Neural progenitor cell (in vitro differentiated cells): ENCODE measurements around the gene TSPAN16. TPM values are rescaled to one million over a fixed set of nuclear protein-coding genes. Genes with fewer than 3 reads are reported as not detected.

ENCODE experiments used
- DNase-seq: peaks from one replicate; pipeline ENCODE4 v3.0.0-alpha.2; 2016; ENCODE audit warnings: low spot score
- H2AFZ ChIP-seq: fragments of 200-600 bp; sonication (generic); replicated peaks from 2 replicates; pipeline ENCODE4 v1.6.1; 2016; ENCODE audit warnings: antibody characterized with exemption
- H3F3A ChIP-seq: fragments of 200-600 bp; sonication (generic); 2 replicates; pipeline ENCODE4 v1.6.1; 2016; ENCODE audit warnings: antibody characterized with exemption, low read depth
- H3K27ac ChIP-seq: fragments of 200-600 bp; sonication (generic); 2 replicates; pipeline ENCODE4 v1.5.1; 2016; ENCODE audit warnings: mild to moderate bottlenecking
- H3K27me3 ChIP-seq: fragments of 200-600 bp; sonication (generic); 2 replicates; pipeline ENCODE4 v1.6.1; 2016; ENCODE audit warnings: mild to moderate bottlenecking, moderate library complexity
- H3K36me3 ChIP-seq: fragments of 200-600 bp; sonication (generic); 2 replicates; pipeline ENCODE4 v1.5.1; 2016
- H3K4me1 ChIP-seq: fragments of 200-600 bp; sonication (generic); 2 replicates; pipeline ENCODE4 v1.6.1; 2016; ENCODE audit warnings: mixed run types
- H3K4me2 ChIP-seq: fragments of 200-600 bp; sonication (generic); 2 replicates; pipeline ENCODE4 v1.6.1; 2016
- H3K4me3 ChIP-seq: fragments of 200-600 bp; sonication (generic); 2 replicates; pipeline ENCODE4 v1.5.1; 2016
- H3K79me2 ChIP-seq: fragments of 200-600 bp; sonication (generic); 2 replicates; pipeline ENCODE4 v1.6.1; 2016; ENCODE audit warnings: low read depth
- H3K9ac ChIP-seq: fragments of 200-600 bp; sonication (generic); 2 replicates; pipeline ENCODE4 v1.6.1; 2016
- H3K9me3 ChIP-seq: fragments of 200-600 bp; sonication (generic); 2 replicates; pipeline ENCODE4 v1.5.1; 2016; ENCODE audit warnings: low read depth
- H4K20me1 ChIP-seq: fragments of 200-600 bp; sonication (generic); 2 replicates; pipeline ENCODE4 v1.6.1; 2016; ENCODE audit warnings: low read depth
- H3K27ac Mint-ChIP-seq: 3 replicates; pipeline ENCODE4 v1.8.0; 2021; ENCODE audit warnings: mixed read lengths
- H3K27me3 Mint-ChIP-seq: 2 replicates; pipeline ENCODE4 v1.8.0; 2022; ENCODE audit warnings: low read depth, mild to moderate bottlenecking, inconsistent platforms, moderate library complexity, mixed read lengths; ENCODE audit not compliant: insufficient read depth
- H3K36me3 Mint-ChIP-seq: 3 replicates; pipeline ENCODE4 v1.8.0; 2021; ENCODE audit warnings: mixed read lengths
- H3K4me1 Mint-ChIP-seq: 3 replicates; pipeline ENCODE4 v1.8.0; 2021; ENCODE audit warnings: mixed read lengths
- H3K4me3 Mint-ChIP-seq: 3 replicates; pipeline ENCODE4 v1.8.0; 2021; ENCODE audit warnings: mild to moderate bottlenecking, moderate library complexity, mixed read lengths
- H3K9me3 Mint-ChIP-seq: 3 replicates; pipeline ENCODE4 v1.8.0; 2020; ENCODE audit warnings: mixed read lengths
- EZH2 ChIP-seq: fragments of 200-600 bp; sonication (generic); IDR thresholded peaks from 2 replicates; pipeline ENCODE4 v1.6.1; 2017; ENCODE audit warnings: antibody characterized with exemption, mild to moderate bottlenecking, moderate library complexity
- EZH2phosphoT487 ChIP-seq: fragments of 200-600 bp; sonication (generic); IDR thresholded peaks from 2 replicates; pipeline ENCODE4 v1.6.1; 2017; ENCODE audit warnings: antibody characterized with exemption
- total RNA-seq: library from RNA; depleted of rRNA; stranded (reverse); fragments of >200 nt; gene quantifications from 2 replicates; pipeline ENCODE4 v1.2.3, GENCODE V29; 2015; ENCODE audit warnings: low replicate concordance
- TF ChIP-seq, protein P1 (sequence below): fragments of 200-600 bp; sonication (generic); IDR thresholded peaks from 2 replicates; pipeline ENCODE4 v1.5.1; 2017; ENCODE audit warnings: antibody characterized with exemption, mild to moderate bottlenecking

Gene TSPAN16
- total RNA-seq, 1 donor from 2014 or later: not detected

DNA sequence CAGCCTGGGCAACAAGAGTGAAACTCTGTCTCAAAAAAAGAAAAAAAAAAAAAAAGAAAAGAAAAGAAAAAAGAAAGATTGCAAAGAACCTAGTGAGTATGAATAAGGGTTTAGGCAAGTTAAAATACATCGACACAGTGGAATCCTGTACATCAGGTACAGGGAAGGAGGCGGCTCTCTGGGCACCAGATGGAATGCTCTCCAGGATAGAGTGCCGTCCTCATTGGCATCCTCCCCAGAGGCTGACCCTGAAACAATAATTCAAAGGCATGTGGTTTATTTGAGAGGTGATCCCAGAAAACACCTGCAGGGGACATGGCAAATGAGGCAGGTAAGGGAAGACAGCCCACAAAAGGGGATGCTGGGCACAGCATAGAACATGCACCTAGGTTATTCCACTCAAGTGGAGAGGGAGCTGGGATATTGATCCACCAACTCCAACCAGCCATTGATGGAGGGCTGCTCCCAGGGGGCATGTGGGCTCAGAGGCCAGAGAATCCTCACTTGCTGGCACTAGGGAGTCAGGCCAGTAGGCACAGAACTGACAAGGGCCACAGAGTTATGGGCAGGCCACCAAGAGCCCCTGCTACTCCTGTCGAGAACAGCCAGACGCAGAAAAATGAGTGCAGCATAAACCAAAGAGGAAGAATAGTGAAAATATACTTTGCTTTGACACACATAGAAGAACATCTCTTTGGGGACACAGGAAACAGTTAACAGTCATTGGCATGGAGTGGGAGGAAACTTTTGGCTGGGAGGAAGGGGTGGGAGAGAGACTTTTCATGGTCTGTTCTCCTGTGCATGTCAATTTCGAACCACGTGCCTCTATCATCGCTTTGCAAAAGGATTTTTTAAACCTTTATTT lies 4.2 kb downstream of the TSPAN16 start:
- Histone ChIP-seq H3K4me1 (no peaks in the 10 kb centered on the region), H2AFZ (no peak overlapping the region), H3F3A (peaks cover 11% of the 10 kb centered on the region), H3K27ac (no peak overlapping the region), H3K9me3 (no peaks in the 10 kb centered on the region), H3K36me3 (no peaks in the 10 kb centered on the region), H3K9ac (no peak overlapping the region), H4K20me1 (no peaks in the 10 kb centered on the region), H3K4me3 (no peak overlapping the region), H3K4me2 (no peak overlapping the region), H3K27me3 (no peaks in the 10 kb centered on the region), H3K79me2 (no peaks in the 10 kb centered on the region)
- H3K4me3 Mint-ChIP-seq: no peak overlapping the region
- H3K9me3 Mint-ChIP-seq: peaks cover 8% of the 10 kb centered on the region
- H3K36me3 Mint-ChIP-seq: no peaks in the 10 kb centered on the region
- no peak for DNase-seq
- TF ChIP-seq, protein P1, sequence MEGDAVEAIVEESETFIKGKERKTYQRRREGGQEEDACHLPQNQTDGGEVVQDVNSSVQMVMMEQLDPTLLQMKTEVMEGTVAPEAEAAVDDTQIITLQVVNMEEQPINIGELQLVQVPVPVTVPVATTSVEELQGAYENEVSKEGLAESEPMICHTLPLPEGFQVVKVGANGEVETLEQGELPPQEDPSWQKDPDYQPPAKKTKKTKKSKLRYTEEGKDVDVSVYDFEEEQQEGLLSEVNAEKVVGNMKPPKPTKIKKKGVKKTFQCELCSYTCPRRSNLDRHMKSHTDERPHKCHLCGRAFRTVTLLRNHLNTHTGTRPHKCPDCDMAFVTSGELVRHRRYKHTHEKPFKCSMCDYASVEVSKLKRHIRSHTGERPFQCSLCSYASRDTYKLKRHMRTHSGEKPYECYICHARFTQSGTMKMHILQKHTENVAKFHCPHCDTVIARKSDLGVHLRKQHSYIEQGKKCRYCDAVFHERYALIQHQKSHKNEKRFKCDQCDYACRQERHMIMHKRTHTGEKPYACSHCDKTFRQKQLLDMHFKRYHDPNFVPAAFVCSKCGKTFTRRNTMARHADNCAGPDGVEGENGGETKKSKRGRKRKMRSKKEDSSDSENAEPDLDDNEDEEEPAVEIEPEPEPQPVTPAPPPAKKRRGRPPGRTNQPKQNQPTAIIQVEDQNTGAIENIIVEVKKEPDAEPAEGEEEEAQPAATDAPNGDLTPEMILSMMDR: no peak
- TF ChIP-seq EZH2 (no peak), EZH2phosphoT487 (no peak)
- no peak overlapping the region for H3K27ac Mint-ChIP-seq
- H3K27me3 Mint-ChIP-seq: peaks cover 12% of the 10 kb centered on the region
- peaks cover 6% of the 10 kb centered on the region for H3K4me1 Mint-ChIP-seq

DNA sequence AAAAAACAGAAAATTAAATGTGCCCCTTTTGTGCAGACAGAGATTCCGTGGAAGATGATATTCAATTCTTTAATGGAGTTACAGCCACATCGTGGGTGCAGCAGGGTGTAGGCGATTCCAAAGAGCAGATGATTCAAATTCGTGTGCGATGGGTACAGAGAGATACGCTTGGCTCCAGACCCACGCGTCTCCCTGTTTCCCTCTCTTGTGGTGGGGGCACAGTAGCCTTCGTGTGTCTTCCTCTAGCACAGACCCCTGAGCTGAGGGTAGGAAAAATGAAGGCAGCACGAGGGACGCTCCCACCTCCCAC lies 4.8 kb downstream of the TSPAN16 start:
- no peaks in the 10 kb centered on the region for H3K4me1 ChIP-seq
- peaks cover 12% of the 10 kb centered on the region for H3K27me3 Mint-ChIP-seq
- no peak overlapping the region for H3K4me3 ChIP-seq
- H2AFZ ChIP-seq: no peak overlapping the region
- peaks cover 8% of the 10 kb centered on the region for H3K9me3 Mint-ChIP-seq
- no peaks in the 10 kb centered on the region for H3K36me3 ChIP-seq
- H3K27ac Mint-ChIP-seq: no peak overlapping the region
- TF ChIP-seq, protein P1: no peak
- no peak for TF ChIP-seq EZH2phosphoT487
- no peak for TF ChIP-seq EZH2
- H3K9me3 ChIP-seq: no peaks in the 10 kb centered on the region
- H3K4me1 Mint-ChIP-seq: peaks cover 8% of the 10 kb centered on the region
- H3F3A ChIP-seq: peaks cover 11% of the 10 kb centered on the region
- no peak overlapping the region for H3K4me3 Mint-ChIP-seq
- no peak overlapping the region for H3K27ac ChIP-seq
- no peaks in the 10 kb centered on the region for H4K20me1 ChIP-seq
- H3K79me2 ChIP-seq: no peaks in the 10 kb centered on the region
- H3K36me3 Mint-ChIP-seq: no peaks in the 10 kb centered on the region
- no peaks in the 10 kb centered on the region for H3K27me3 ChIP-seq
- H3K4me2 ChIP-seq: no peak overlapping the region
- H3K9ac ChIP-seq: no peak overlapping the region
- no peak for DNase-seq

DNA sequence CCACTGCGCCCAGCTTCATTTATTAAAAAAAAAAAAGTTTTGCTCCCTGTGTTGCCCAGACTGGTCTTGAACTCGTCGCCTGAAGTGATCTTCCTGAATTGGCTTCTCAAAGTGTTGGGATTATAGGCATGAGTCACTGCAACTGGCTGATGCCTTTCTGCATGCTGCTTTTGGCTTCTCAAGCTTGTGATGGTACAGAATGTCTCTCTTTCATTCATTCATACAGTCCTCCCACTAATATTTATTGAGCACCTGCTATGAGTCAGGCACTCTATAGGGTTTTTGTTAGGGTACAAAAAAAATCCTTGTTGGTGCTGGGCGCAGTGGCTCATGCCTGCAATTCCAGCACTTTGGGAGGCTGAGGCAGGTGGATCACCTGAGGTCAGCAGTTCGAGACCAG lies 9.0 kb downstream of the TSPAN16 start:
- no peaks in the 10 kb centered on the region for H3K4me1 ChIP-seq
- DNase-seq: no peak
- H3K4me1 Mint-ChIP-seq: peaks cover 13% of the 10 kb centered on the region
- H3K9me3 Mint-ChIP-seq: peaks cover 6% of the 10 kb centered on the region
- H3K27me3 ChIP-seq: no peaks in the 10 kb centered on the region
- no peaks in the 10 kb centered on the region for H3K79me2 ChIP-seq
- no peaks in the 10 kb centered on the region for H3F3A ChIP-seq
- no peak overlapping the region for H3K9ac ChIP-seq
- no peaks in the 10 kb centered on the region for H3K36me3 ChIP-seq
- H3K9me3 ChIP-seq: no peaks in the 10 kb centered on the region
- peaks cover 10% of the 10 kb centered on the region for H3K27me3 Mint-ChIP-seq
- H2AFZ ChIP-seq: no peak overlapping the region
- H3K4me3 Mint-ChIP-seq: no peak overlapping the region
- H3K27ac ChIP-seq: no peak overlapping the region
- H4K20me1 ChIP-seq: no peaks in the 10 kb centered on the region
- H3K27ac Mint-ChIP-seq: no peak overlapping the region
- TF ChIP-seq EZH2phosphoT487: no peak
- TF ChIP-seq, protein P1: no peak
- TF ChIP-seq EZH2: no peak
- H3K4me2 ChIP-seq: no peak overlapping the region
- no peak overlapping the region for H3K4me3 ChIP-seq
- no peaks in the 10 kb centered on the region for H3K36me3 Mint-ChIP-seq
